ENCODE results near the gene ROPN1.

DNA sequence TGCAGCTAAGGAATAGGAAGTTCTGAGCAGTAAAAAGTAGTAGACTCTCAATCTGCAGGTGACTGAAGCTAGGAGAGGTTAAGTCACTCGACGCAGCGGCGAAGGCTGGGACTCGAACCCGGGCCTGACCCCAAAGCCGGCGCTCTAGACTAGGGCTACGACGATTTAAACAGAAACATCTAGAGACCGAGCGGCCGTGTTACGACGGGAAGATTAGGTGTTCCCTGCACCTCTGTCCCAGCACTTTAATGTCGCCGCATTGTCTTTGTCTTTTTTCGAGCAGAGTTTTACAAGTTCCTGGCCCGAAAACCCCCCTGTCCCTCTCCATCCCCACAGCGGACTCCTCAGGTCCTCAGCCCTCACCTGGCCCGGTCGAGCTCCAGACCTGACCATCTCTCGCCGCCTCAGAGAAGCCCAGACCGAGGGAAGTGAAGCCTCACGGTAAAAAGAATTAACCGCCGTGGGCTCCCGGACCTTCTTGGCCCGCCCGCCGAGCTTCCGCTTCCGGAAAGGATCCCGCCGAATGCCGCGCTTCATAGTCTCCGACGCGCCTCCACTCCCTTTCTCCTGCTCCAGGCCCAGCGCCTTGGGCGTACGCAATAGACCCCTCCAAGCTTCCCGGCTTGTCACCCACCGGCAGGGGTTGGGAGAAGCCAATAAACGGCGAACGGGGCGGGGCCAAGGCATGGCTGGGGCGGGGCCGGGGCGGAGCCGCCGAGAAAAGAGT is 31.0 kb downstream of the ROPN1 start, which contains the start of gene CCDC14:
- TF ChIP-seq, protein P1, sequence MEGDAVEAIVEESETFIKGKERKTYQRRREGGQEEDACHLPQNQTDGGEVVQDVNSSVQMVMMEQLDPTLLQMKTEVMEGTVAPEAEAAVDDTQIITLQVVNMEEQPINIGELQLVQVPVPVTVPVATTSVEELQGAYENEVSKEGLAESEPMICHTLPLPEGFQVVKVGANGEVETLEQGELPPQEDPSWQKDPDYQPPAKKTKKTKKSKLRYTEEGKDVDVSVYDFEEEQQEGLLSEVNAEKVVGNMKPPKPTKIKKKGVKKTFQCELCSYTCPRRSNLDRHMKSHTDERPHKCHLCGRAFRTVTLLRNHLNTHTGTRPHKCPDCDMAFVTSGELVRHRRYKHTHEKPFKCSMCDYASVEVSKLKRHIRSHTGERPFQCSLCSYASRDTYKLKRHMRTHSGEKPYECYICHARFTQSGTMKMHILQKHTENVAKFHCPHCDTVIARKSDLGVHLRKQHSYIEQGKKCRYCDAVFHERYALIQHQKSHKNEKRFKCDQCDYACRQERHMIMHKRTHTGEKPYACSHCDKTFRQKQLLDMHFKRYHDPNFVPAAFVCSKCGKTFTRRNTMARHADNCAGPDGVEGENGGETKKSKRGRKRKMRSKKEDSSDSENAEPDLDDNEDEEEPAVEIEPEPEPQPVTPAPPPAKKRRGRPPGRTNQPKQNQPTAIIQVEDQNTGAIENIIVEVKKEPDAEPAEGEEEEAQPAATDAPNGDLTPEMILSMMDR (conservative IDR thresholded peaks at IDR 0.05; ENCODE audit: low read depth, low read length), result no peak
- TF ChIP-seq, protein P2, sequence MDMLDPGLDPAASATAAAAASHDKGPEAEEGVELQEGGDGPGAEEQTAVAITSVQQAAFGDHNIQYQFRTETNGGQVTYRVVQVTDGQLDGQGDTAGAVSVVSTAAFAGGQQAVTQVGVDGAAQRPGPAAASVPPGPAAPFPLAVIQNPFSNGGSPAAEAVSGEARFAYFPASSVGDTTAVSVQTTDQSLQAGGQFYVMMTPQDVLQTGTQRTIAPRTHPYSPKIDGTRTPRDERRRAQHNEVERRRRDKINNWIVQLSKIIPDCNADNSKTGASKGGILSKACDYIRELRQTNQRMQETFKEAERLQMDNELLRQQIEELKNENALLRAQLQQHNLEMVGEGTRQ (IDR thresholded peaks at IDR 0.05; ENCODE audit: low read depth, low read length), result no peak
- TF ChIP-seq RFX5 (IDR thresholded peaks at IDR 0.05; ENCODE audit: low read depth, low read length) (no peak), CEBPB (IDR thresholded peaks at IDR 0.05; ENCODE audit: low read depth, low read length) (peak; percentile 56; the same call in 1 of the 2 replicates), POLR2A (IDR thresholded peaks at IDR 0.05; ENCODE audit: low read depth, low read length) (peak; percentile 76), RCOR1 (IDR thresholded peaks at IDR 0.05; ENCODE audit: insufficient replicate concordance, low read length) (no peak), SMC3 (IDR thresholded peaks at IDR 0.05; ENCODE audit: low read depth, low read length) (no peak), RAD21 (IDR thresholded peaks at IDR 0.05; ENCODE audit: low read length) (no peak), MAZ (IDR thresholded peaks at IDR 0.05; ENCODE audit: borderline replicate concordance, low read depth, low read length) (peak; percentile 65; the same call in 1 of the 2 replicates), MAFK (IDR thresholded peaks at IDR 0.05; ENCODE audit: low read depth, low read length) (no peak), MXI1 (IDR thresholded peaks at IDR 0.05; ENCODE audit: borderline replicate concordance, low read depth, low read length) (0 out of 2 replicates have a peak, but pooled peaks have one; percentile 17), BHLHE40 (IDR thresholded peaks at IDR 0.05; ENCODE audit: low read depth, low read length) (no peak)
- TF ChIP-seq, protein P3, sequence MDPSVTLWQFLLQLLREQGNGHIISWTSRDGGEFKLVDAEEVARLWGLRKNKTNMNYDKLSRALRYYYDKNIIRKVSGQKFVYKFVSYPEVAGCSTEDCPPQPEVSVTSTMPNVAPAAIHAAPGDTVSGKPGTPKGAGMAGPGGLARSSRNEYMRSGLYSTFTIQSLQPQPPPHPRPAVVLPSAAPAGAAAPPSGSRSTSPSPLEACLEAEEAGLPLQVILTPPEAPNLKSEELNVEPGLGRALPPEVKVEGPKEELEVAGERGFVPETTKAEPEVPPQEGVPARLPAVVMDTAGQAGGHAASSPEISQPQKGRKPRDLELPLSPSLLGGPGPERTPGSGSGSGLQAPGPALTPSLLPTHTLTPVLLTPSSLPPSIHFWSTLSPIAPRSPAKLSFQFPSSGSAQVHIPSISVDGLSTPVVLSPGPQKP (IDR thresholded peaks at IDR 0.05; ENCODE audit: borderline replicate concordance, low read depth, low read length), result no peak

All from IMR-90 (cell line).